Left cardiac atrium (tissue), 4 donors: ENCODE results near the gene ZNF526. TPM values are rescaled to one million over a fixed set of nuclear protein-coding genes. Genes with fewer than 3 reads are reported as not detected.

Experiments
- ATAC-seq, 2 donors: fragments of 200-7000 bp; cut with Tn5 transposase; one replicate each; pipeline ENCODE4 v1.9.1; 2020; ENCODE audit warnings: mild to moderate bottlenecking in 2 of 2, moderate library complexity in 2 of 2
- DNase-seq: peaks from one replicate; pipeline ENCODE4 v3.0.0-alpha.2; 2020
- intact Hi-C, 2 donors: fragments of 100-400 bp; cut with DNase I; formaldehyde crosslinking; loops; one replicate each; pipeline versions ENCODE4 v1.14.1 to v1.15.1; 2022 to 2023
- total RNA-seq, 2 donors: library from RNA; stranded (reverse); fragmentation: NEBNext Ultra II Directional; extraction: Animal tissue kit (Norgen Biotek cat#: 25700); gene quantifications; one replicate each; pipeline ENCODE4 v1.2.1, GENCODE V29; 2021
- donor health status: DM: no; HTN: yes; CAD: no.
- donor health status: DM: no; HTN: yes; CAD: no; lungs with severe emphysema.
- donor health status: DM: yes; HTN: yes; CAD: no.
- donor health status: Dilated cardiomyopathy.

ZNF526 gene
- total RNA-seq, 2 donors from 2014 or later, result 5.1 to 6.6 TPM

- DNase-seq (no peak), ATAC-seq (no peak)
- intact Hi-C loops, result no loop called here
Observed at GRCh38 chr19:42193706-42194105, 26.4 kb upstream of the ZNF526 start.

GRCh38 chr19:42196011-42197001 lies 23.8 kb upstream of the ZNF526 start:
- intact Hi-C loops, result no loop called here
- no peak for DNase-seq
- no peak for ATAC-seq

- DNase-seq (no peak), ATAC-seq (no peak)
- intact Hi-C loops, result no loop called here
Observed at GRCh38 chr19:42197375-42197817, 22.7 kb upstream of the ZNF526 start.

- intact Hi-C loops, result no loop called here
- DNase-seq, result no peak
- ATAC-seq, result peak; percentile 9 to 77
Observed at GRCh38 chr19:42198676-42199439, 21.3 kb upstream of the ZNF526 start.

- DNase-seq, result peak; percentile 57
- intact Hi-C loops, result no loop called here
- ATAC-seq, result peak; percentile 32 to 64
Observed at GRCh38 chr19:42199440-42200115, 20.5 kb upstream of the ZNF526 start.

GRCh38 chr19:42200116-42200715 lies 19.9 kb upstream of the ZNF526 start:
- intact Hi-C loops, result no loop called here
- no peak for DNase-seq
- no peak for ATAC-seq

- intact Hi-C loops, result no loop called here
- ATAC-seq, result peak; percentile 39 to 65
- DNase-seq, result no peak
Observed at GRCh38 chr19:42201489-42202289, 18.4 kb upstream of the ZNF526 start.

- DNase-seq (no peak), ATAC-seq (no peak)
- intact Hi-C loops, result no loop called here
Observed at GRCh38 chr19:42202290-42202880, 17.7 kb upstream of the ZNF526 start.

- ATAC-seq, result no peak
- intact Hi-C loops, result no loop called here
- no peak for DNase-seq
Observed at GRCh38 chr19:42203700-42204099, 16.4 kb upstream of the ZNF526 start.

- DNase-seq (no peak), ATAC-seq (no peak)
- intact Hi-C loops, result no loop called here
Observed at GRCh38 chr19:42204664-42205063, 15.4 kb upstream of the ZNF526 start.

GRCh38 chr19:42206871-42207755 lies 13.0 kb upstream of the ZNF526 start:
- no peak for ATAC-seq
- intact Hi-C loops, result no loop called here
- DNase-seq, result no peak

GRCh38 chr19:42207767-42208271 lies 12.3 kb upstream of the ZNF526 start:
- intact Hi-C loops, result no loop called here
- DNase-seq (no peak), ATAC-seq (peak in 1 of 2 donors; percentile 52)

- intact Hi-C loops, result no loop called here
- no peak for ATAC-seq
- DNase-seq, result no peak
Observed at GRCh38 chr19:42208612-42209011, 11.5 kb upstream of the ZNF526 start.

- ATAC-seq (no peak), DNase-seq (no peak)
- intact Hi-C loops, result no loop called here
Observed at GRCh38 chr19:42212886-42213285, 7.2 kb upstream of the ZNF526 start.

- DNase-seq (no peak), ATAC-seq (no peak)
- intact Hi-C loops, result no loop called here
Observed at GRCh38 chr19:42214810-42215485, 5.2 kb upstream of the ZNF526 start.
